HG02884 (cell line): Measurements from ENCODE around the gene DNAAF1.
"Not testable (repeated sequence)": the region's sequence is repeated elsewhere in the genome, so short reads cannot be mapped to it uniquely, and the experiment has no call there.

ENCODE experiments used
- ATAC-seq: cut with Tn5 transposase; IDR thresholded peaks from one replicate; pipeline ENCODE4 v1.9.1; 2021; ENCODE audit warnings: mild to moderate bottlenecking, moderate library complexity; ENCODE audit not compliant: unreplicated experiment

The DNAAF1 gene

GRCh38 chr16:84144859-84145639 is at the start of gene DNAAF1, which contains the start of gene HSDL1:
DNAAF1 (plus strand) TSS chr16:84145308; CDS start chr16:84145441, 133 bp downstream.
HSDL1 (minus strand) TSS chr16:84145177; CDS start chr16:84131321, 13,856 bp downstream.
- peak; percentile 76 for ATAC-seq

GRCh38 chr16:84095466-84095865 is 49.6 kb upstream of the DNAAF1 start:
- ATAC-seq = no peak

GRCh38 chr16:84096447-84097005 is 48.6 kb upstream of the DNAAF1 start:
- ATAC-seq = no peak

GRCh38 chr16:84098939-84099338 is 46.2 kb upstream of the DNAAF1 start:
- ATAC-seq = no peak

GRCh38 chr16:84103678-84104077 is 41.4 kb upstream of the DNAAF1 start:
- no peak for ATAC-seq

GRCh38 chr16:84104231-84104630 is 40.9 kb upstream of the DNAAF1 start:
- ATAC-seq = no peak

- ATAC-seq = no peak
Observed at GRCh38 chr16:84105301-84105815, 39.8 kb upstream of the DNAAF1 start.

GRCh38 chr16:84105948-84106740 is 39.0 kb upstream of the DNAAF1 start:
- ATAC-seq = no peak

- ATAC-seq = no peak
Observed at GRCh38 chr16:84107921-84108320, 37.2 kb upstream of the DNAAF1 start.

GRCh38 chr16:84109598-84110335 is 35.3 kb upstream of the DNAAF1 start:
- ATAC-seq = no peak

GRCh38 chr16:84110527-84110926 is 34.6 kb upstream of the DNAAF1 start:
- no peak for ATAC-seq

- no peak for ATAC-seq
Observed at GRCh38 chr16:84111525-84111924, 33.6 kb upstream of the DNAAF1 start.

GRCh38 chr16:84111949-84112348 is 33.2 kb upstream of the DNAAF1 start:
- ATAC-seq = not testable (repeated sequence)

- ATAC-seq = peak; percentile 30
Observed at GRCh38 chr16:84115919-84116719, 29.0 kb upstream of the DNAAF1 start.

GRCh38 chr16:84116720-84117493 is 28.2 kb upstream of the DNAAF1 start, which contains the start of gene MBTPS1:
MBTPS1 (minus strand) TSS chr16:84116942; CDS start chr16:84101783, 15,159 bp downstream.
- peak; percentile 81 for ATAC-seq

GRCh38 chr16:84117494-84117843 is 27.6 kb upstream of the DNAAF1 start:
- peak; percentile 6 for ATAC-seq

GRCh38 chr16:84118315-84118714 is 26.8 kb upstream of the DNAAF1 start:
- not testable (repeated sequence) for ATAC-seq

GRCh38 chr16:84119368-84119767 is 25.7 kb upstream of the DNAAF1 start:
- ATAC-seq = no peak

- ATAC-seq = no peak
Observed at GRCh38 chr16:84120023-84120422, 25.1 kb upstream of the DNAAF1 start.
